ENCODE data around the gene LPIN3. TPM values are rescaled to one million over a fixed set of nuclear protein-coding genes. Genes with fewer than 3 reads are reported as not detected.

The LPIN3 gene
- total and polyA plus RNA-seq, 2 of the 4 experiments (the other 2 are of a cell fraction), result 2.3 to 8.3 TPM

GRCh38 chr20:41316051-41316450, 24.6 kb upstream of the LPIN3 start:
- H3K27ac ChIP-seq (ENCODE audit: insufficient read depth, low read length), result peak overlapping the region; percentile 48; the same call in 1 of the 2 replicates
- peak overlapping the region; percentile 59 for H2AK5ac ChIP-seq (ENCODE audit: low read depth, low read length)
- peak overlapping the region; percentile 50; the same call in 1 of the 2 replicates for H3K9ac ChIP-seq (ENCODE audit: low read depth, low read length)
- H4K20me1 ChIP-seq (ENCODE audit: insufficient read depth, low read length), result peaks cover 22% of the 10 kb centered on the region
- no peaks in the 10 kb centered on the region for H3K27me3 ChIP-seq (ENCODE audit: control insufficient read depth, insufficient read depth, low read length)
- peak overlapping the region; percentile 78 for H2BK120ac ChIP-seq (ENCODE audit: low read depth, low read length)
- H3K36me3 ChIP-seq (ENCODE audit: control insufficient read depth, insufficient read depth, low read length), result no peaks in the 10 kb centered on the region
- peak overlapping the region; percentile 69 for H2BK5ac ChIP-seq (ENCODE audit: low read depth, low read length, poor library complexity, severe bottlenecking)
- H3K23ac ChIP-seq (ENCODE audit: low read depth, low read length), result peak overlapping the region; percentile 46
- no peaks in the 10 kb centered on the region for H3K9me3 ChIP-seq (ENCODE audit: control insufficient read depth, insufficient read depth, low read length)
- H3K4me1 ChIP-seq (ENCODE audit: control insufficient read depth, insufficient read depth, low read length), result peaks cover 4% of the 10 kb centered on the region
- ChIA-PET CTCF (interaction anchor here (0.6 kb wide), 1 partner anchor 145 kb away, joined by 3 read pairs; no protein-coding TSS in a partner anchor), POLR2A (ENCODE audit: unreplicated experiment) (no interaction called here)
- peak overlapping the region; percentile 93 for H3K4me2 ChIP-seq (ENCODE audit: low read depth, low read length)
- peak overlapping the region; percentile 47 for H4K91ac ChIP-seq (ENCODE audit: insufficient read depth, low read depth, low read length)
- peak overlapping the region; percentile 92; the same call in 1 of the 2 replicates for H3K18ac ChIP-seq (ENCODE audit: low read depth, low read length)
- dilution Hi-C loops (cut with HindIII; ENCODE audit: low sequenced_read_pairs, unreplicated experiment), result no loop called here
- peak overlapping the region; percentile 75; the same call in 1 of the 2 replicates for H4K5ac ChIP-seq (ENCODE audit: low read depth, low read length)
- peak overlapping the region; percentile 84 for H2BK20ac ChIP-seq (ENCODE audit: low read depth, low read length)
- DNase-seq (no peak), ATAC-seq (ENCODE audit: low read depth) (no peak)
- H3K14ac ChIP-seq (replicated peaks; ENCODE audit: low read depth, low read length), result peak overlapping the region; percentile 39
- H3K4ac ChIP-seq (ENCODE audit: low read depth, low read length), result peak overlapping the region; percentile 78; the same call in 1 of the 2 replicates
- no peak overlapping the region for H2AFZ ChIP-seq (replicated peaks; ENCODE audit: low read length, poor library complexity)
- intact Hi-C loops (cut with micrococcal nuclease), result loop anchor here (1.0 to 5.0 kb wide), 5 partner anchors 8 to 139 kb away; no protein-coding TSS in a partner anchor
- in situ Hi-C loops (cut with MboI; ENCODE audit: low sequenced_read_pairs), result no loop called here
- H4K8ac ChIP-seq (ENCODE audit: low read depth in 2 of 2, low read length in 2 of 2), result peak overlapping the region in 1 of 2 experiments; percentile 81; a peak in 2 of 4 replicates
- 100% methylated on average over 1 of the region's 6 CpGs; no CpG with 5 or more reads in 1 of the 2 experiments for WGBS, 2 experiments (ENCODE audit: extremely low coverage in 2 of 2, insufficient read length in 1 of 2)
- TSS peak; percentile 61 for BruUV-seq (replicated peaks)
- TF ChIP-seq CTCF (conservative IDR thresholded peaks at IDR 0.05; ENCODE audit: low read depth, low read length), result no peak
- no peak for TF ChIP-seq RAD21 (IDR thresholded peaks at IDR 0.05; ENCODE audit: low read length)
- TF ChIP-seq RCOR1 (IDR thresholded peaks at IDR 0.05; ENCODE audit: insufficient replicate concordance, low read length), result no peak
- TF ChIP-seq MAZ (IDR thresholded peaks at IDR 0.05; ENCODE audit: borderline replicate concordance, low read depth, low read length), result no peak
- no peak for TF ChIP-seq MAFK (IDR thresholded peaks at IDR 0.05; ENCODE audit: low read depth, low read length)
- TF ChIP-seq POLR2A (IDR thresholded peaks at IDR 0.05; ENCODE audit: low read depth, low read length), result no peak
- TF ChIP-seq USF2 (IDR thresholded peaks at IDR 0.05; ENCODE audit: low read depth, low read length), result no peak
- TF ChIP-seq FOS (IDR thresholded peaks at IDR 0.05; ENCODE audit: low read depth, low read length), result no peak
- TF ChIP-seq RFX5 (IDR thresholded peaks at IDR 0.05; ENCODE audit: low read depth, low read length), result no peak
- no peak overlapping the region for H2AK9ac ChIP-seq (replicated peaks; ENCODE audit: low read depth, low read length, poor library complexity)
- no peak overlapping the region; the same call in 2 of the 3 replicates for H2BK15ac ChIP-seq (ENCODE audit: low read depth, low read length)
- peaks cover 5 to 39% of the 10 kb centered on the region in 2 experiments; a peak in 3 of 4 replicates for H3K79me1 ChIP-seq (ENCODE audit: low read depth in 1 of 2, low read length in 2 of 2)
- peaks cover 7% of the 10 kb centered on the region; the same call in 1 of the 2 replicates for H3K9me1 ChIP-seq (ENCODE audit: insufficient read depth, low read length)
- peak overlapping the region; percentile 33; the same call in 1 of the 2 replicates for H3K4me3 ChIP-seq (ENCODE audit: insufficient read depth, low read depth, low read length)
- H3K56ac ChIP-seq (ENCODE audit: extremely low read depth, insufficient read depth, low read length), result peak overlapping the region; percentile 51; the same call in 1 of the 2 replicates

Measured in IMR-90 (cell line).